Endothelial cell of umbilical vein (primary cell): Measurements from ENCODE around the gene SNHG17. TPM values are rescaled to one million over a fixed set of nuclear protein-coding genes. Genes with fewer than 3 reads are reported as not detected.

Experiments
- BruUV-seq: library from RNA; stranded (reverse); fragments of 400-500 nt; replicated peaks from 2 replicates; lab custom pipeline; 2021; lab: Mats Ljungman, UMichigan
- CTCF ChIA-PET: fragments of 300-600, 350-600 bp; sonication (Branson Sonifier 250); formaldehyde crosslinking; loops from one replicate; lab custom pipeline; 2021; ENCODE audit warnings: antibody characterized with exemption, inconsistent platforms; lab: Charles Lee
- POLR2A ChIA-PET: fragments of 300-600, 350-600 bp; sonication (Branson Sonifier 250); formaldehyde crosslinking; loops from one replicate; lab custom pipeline; 2021; ENCODE audit warnings: antibody characterized with exemption, inconsistent platforms; lab: Charles Lee
- DNase-seq: peaks from one replicate; pipeline ENCODE4 v3.0.0-alpha.2; 2011; ENCODE audit warnings: low read depth, low spot score
- FAIRE-seq: peaks from 2 replicates; lab custom pipeline; 2011; peaks lifted over from hg19 to GRCh38; lab: Jason Lieb, UNC
- H2AFZ ChIP-seq: 2 replicates; pipeline ENCODE4 v1.6.0; 2012; ENCODE audit warnings: low read depth, low read length, control low read depth, inconsistent platforms
- H3K27ac ChIP-seq: 2 replicates; pipeline ENCODE4 v1.5.1; 2011; ENCODE audit warnings: low read depth, mild to moderate bottlenecking, control low read depth, low read length, moderate library complexity; ENCODE audit not compliant: insufficient read depth
- H3K27me3 ChIP-seq, 2 experiments: 2 replicates each; pipeline versions ENCODE4 v1.6.0 to v1.6.1; 2011; ENCODE audit warnings: low read length in 2 of 2, mixed read lengths in 1 of 2; ENCODE audit not compliant: control insufficient read depth in 2 of 2, insufficient read depth in 2 of 2
- H3K36me3 ChIP-seq, 2 experiments: 2 replicates in 1 of 2; 3 replicates in 1 of 2; pipeline ENCODE4 v1.5.1; 2011; ENCODE audit warnings: low read length in 2 of 2, mild to moderate bottlenecking in 1 of 2, moderate library complexity in 1 of 2; ENCODE audit not compliant: control insufficient read depth in 2 of 2, insufficient read depth in 2 of 2; ENCODE audit errors: extremely low read depth in 1 of 2
- H3K4me1 ChIP-seq: 3 replicates; pipeline ENCODE4 v1.5.1; 2011; ENCODE audit warnings: mild to moderate bottlenecking, low read length; ENCODE audit not compliant: control insufficient read depth, insufficient read depth; ENCODE audit errors: extremely low read depth
- H3K4me2 ChIP-seq: 2 replicates; pipeline ENCODE4 v1.6.1; 2011; ENCODE audit warnings: low read length, control low read depth, mixed read lengths; ENCODE audit not compliant: insufficient read depth
- H3K4me3 ChIP-seq, 3 experiments: fragments of 200-600 bp in 1 of 3; sonication (generic), shearing (Covaris generic) in 1 of 3; replicated peaks in 1 of 3; 2 replicates each; pipeline ENCODE4 v1.5.1; 2011 to 2016; ENCODE audit warnings: control low read depth in 3 of 3, low read length in 3 of 3, mild to moderate bottlenecking in 2 of 3, inconsistent platforms in 1 of 3, low read depth in 1 of 3, moderate library complexity in 1 of 3; ENCODE audit not compliant: insufficient read depth in 1 of 3
- H3K79me2 ChIP-seq: 2 replicates; pipeline ENCODE4 v1.6.0; 2012; ENCODE audit warnings: low read length, inconsistent platforms; ENCODE audit not compliant: control insufficient read depth, insufficient read depth
- H3K9ac ChIP-seq: replicated peaks from 2 replicates; pipeline ENCODE3; 2011; ENCODE audit warnings: low read length, control low read depth; ENCODE audit not compliant: insufficient read depth; ENCODE audit errors: extremely low read depth
- H3K9me1 ChIP-seq: replicated peaks from 3 replicates; pipeline ENCODE4 v1.6.0; 2011; ENCODE audit warnings: mild to moderate bottlenecking, low read length; ENCODE audit not compliant: control insufficient read depth, insufficient read depth; ENCODE audit errors: extremely low read depth
- H3K9me3 ChIP-seq: replicated peaks from 2 replicates; pipeline ENCODE4 v1.5.1; 2012; ENCODE audit warnings: low read length, inconsistent platforms; ENCODE audit not compliant: control insufficient read depth, insufficient read depth
- H4K20me1 ChIP-seq: replicated peaks from 2 replicates; pipeline ENCODE3; 2011; ENCODE audit warnings: mild to moderate bottlenecking, low read length; ENCODE audit not compliant: control insufficient read depth, insufficient read depth; ENCODE audit errors: extremely low read depth
- CTCF ChIP-seq, 2 donors: IDR thresholded peaks; 1 replicate in 1 of 2; 2 replicates in 1 of 2; pipeline ENCODE4 v1.5.1; 2011; ENCODE audit warnings: low read length in 2 of 2, mild to moderate bottlenecking in 2 of 2, moderate library complexity in 2 of 2, control low read depth in 1 of 2, inconsistent platforms in 1 of 2, low read depth in 1 of 2; ENCODE audit not compliant: insufficient read depth in 1 of 2; ENCODE audit errors: extremely low read depth in 1 of 2
- FOS ChIP-seq: IDR thresholded peaks from 2 replicates; pipeline ENCODE4 v1.6.1; 2011; ENCODE audit warnings: mild to moderate bottlenecking, low read length, moderate library complexity, borderline replicate concordance; ENCODE audit not compliant: insufficient read depth
- GATA2 ChIP-seq: IDR thresholded peaks from 2 replicates; pipeline ENCODE4 v1.7.0; 2011; ENCODE audit warnings: low read depth, mild to moderate bottlenecking, moderate library complexity, mixed read lengths, low read length; ENCODE audit not compliant: insufficient read length, insufficient read depth
- JUN ChIP-seq: IDR thresholded peaks from 2 replicates; pipeline ENCODE4 v1.6.1; 2011; ENCODE audit warnings: borderline replicate concordance, low read depth; ENCODE audit not compliant: insufficient read length, insufficient read depth
- MAX ChIP-seq: IDR thresholded peaks from 2 replicates; pipeline ENCODE4 v1.6.1; 2011; ENCODE audit not compliant: insufficient read depth, insufficient read length
- MYC ChIP-seq: IDR thresholded peaks from one replicate; pipeline ENCODE4 v1.6.1; 2011; ENCODE audit warnings: mild to moderate bottlenecking, low read depth, low read length
- POLR2A ChIP-seq: IDR thresholded peaks from 2 replicates; pipeline ENCODE4 v1.6.1; 2012; ENCODE audit warnings: low read depth, mild to moderate bottlenecking, control low read depth, low read length
- POLR2AphosphoS5 ChIP-seq: IDR thresholded peaks from 2 replicates; pipeline ENCODE4 v1.6.1; 2012; ENCODE audit warnings: low read depth, mild to moderate bottlenecking, control low read depth, low read length, moderate library complexity; ENCODE audit not compliant: insufficient read depth
- dilution Hi-C: fragments of 300-500 bp; cut with MboI; formaldehyde crosslinking; loops from one replicate; pipeline ENCODE4 v1.15.0; 2019; ENCODE audit warnings: low sequenced_read_pairs; ENCODE audit not compliant: extremely low pct_ligation_motif_present
- intact Hi-C: fragments of 100-400 bp; cut with micrococcal nuclease; formaldehyde crosslinking; loops from one replicate; pipeline ENCODE4 v1.10.0; 2022
- polyA plus RNA-seq, 4 experiments: library from polyadenylated mRNA; depleted of rRNA in 3 of 4; stranded (reverse) in 3 of 4; unstranded in 1 of 4; fragments of >200 nt; gene quantifications; 2 replicates each; pipeline versions ENCODE4 v1.2.1 to v1.2.3, GENCODE V29; 2011 to 2012; ENCODE audit warnings: missing spikeins in 1 of 4
- total RNA-seq: library from RNA; stranded (reverse); gene quantifications from 2 replicates; pipeline ENCODE4 v1.2.3, GENCODE V29; 2021

The SNHG17 gene
- total and polyA plus RNA-seq, 2 donors (not counting 3 experiments of a cell fraction or from before 2014, with no cell fraction given): 39.4 to 94.0 TPM

- no peaks in the 10 kb centered on the region for H3K79me2 ChIP-seq
- H2AFZ ChIP-seq: no peak overlapping the region
- no peak overlapping the region for H3K4me3 ChIP-seq
- no peak for DNase-seq
- H3K27ac ChIP-seq: no peak overlapping the region
- H4K20me1 ChIP-seq: no peaks in the 10 kb centered on the region
- intact Hi-C loops: no loop called here
- no peak overlapping the region for H3K9ac ChIP-seq
- BruUV-seq: no TSS peak
- H3K4me2 ChIP-seq: no peak overlapping the region
- no peaks in the 10 kb centered on the region for H3K27me3 ChIP-seq
- dilution Hi-C loops: no loop called here
- no peak for TF ChIP-seq FOS
- no peak for TF ChIP-seq GATA2
- TF ChIP-seq JUN: no peak
- no peak for TF ChIP-seq MAX
- TF ChIP-seq MYC: no peak
- TF ChIP-seq POLR2A: no peak
- no peak for TF ChIP-seq POLR2AphosphoS5
- TF ChIP-seq CTCF (IDR thresholded peaks at IDR 0.05; ENCODE audit: extremely low read depth in 1 of 2, insufficient read depth in 1 of 2, low read depth in 1 of 2, low read length in 2 of 2): no peak
- peaks cover 0 to 4% of the 10 kb centered on the region in 2 experiments for H3K36me3 ChIP-seq
- CTCF ChIA-PET: interaction anchor here (2.5 to 4.3 kb wide), 3 partner anchors 15 to 37 kb away, joined by 11 to 106 read pairs (median 41); partner anchors contain the start of genes RALGAPB and SNHG17
- peaks cover 61% of the 10 kb centered on the region for H3K4me1 ChIP-seq
- no peaks in the 10 kb centered on the region for H3K9me1 ChIP-seq
- H3K9me3 ChIP-seq: no peaks in the 10 kb centered on the region
- POLR2A ChIA-PET: interaction anchor here (1.1 to 3.3 kb wide), 3 partner anchors 13 to 25 kb away, joined by 3 to 40 read pairs (median 11); partner anchors contain the start of genes RALGAPB and SNHG17
- no peak for FAIRE-seq
Measured at GRCh38 chr20:38447931-38448675, 13.0 kb upstream of the SNHG17 start.
